ENCODE results near the gene RPL3. TPM values are rescaled to one million over a fixed set of nuclear protein-coding genes. Genes with fewer than 3 reads are reported as not detected.
"Not testable (repeated sequence)": the region's sequence is repeated elsewhere in the genome, so short reads cannot be mapped to it uniquely, and the experiment has no call there.

The RPL3 gene
- total and polyA plus RNA-seq, 2 donors (not counting 1 experiment from before 2014, with no cell fraction given) = 2,627 to 2,862 TPM

DNA sequence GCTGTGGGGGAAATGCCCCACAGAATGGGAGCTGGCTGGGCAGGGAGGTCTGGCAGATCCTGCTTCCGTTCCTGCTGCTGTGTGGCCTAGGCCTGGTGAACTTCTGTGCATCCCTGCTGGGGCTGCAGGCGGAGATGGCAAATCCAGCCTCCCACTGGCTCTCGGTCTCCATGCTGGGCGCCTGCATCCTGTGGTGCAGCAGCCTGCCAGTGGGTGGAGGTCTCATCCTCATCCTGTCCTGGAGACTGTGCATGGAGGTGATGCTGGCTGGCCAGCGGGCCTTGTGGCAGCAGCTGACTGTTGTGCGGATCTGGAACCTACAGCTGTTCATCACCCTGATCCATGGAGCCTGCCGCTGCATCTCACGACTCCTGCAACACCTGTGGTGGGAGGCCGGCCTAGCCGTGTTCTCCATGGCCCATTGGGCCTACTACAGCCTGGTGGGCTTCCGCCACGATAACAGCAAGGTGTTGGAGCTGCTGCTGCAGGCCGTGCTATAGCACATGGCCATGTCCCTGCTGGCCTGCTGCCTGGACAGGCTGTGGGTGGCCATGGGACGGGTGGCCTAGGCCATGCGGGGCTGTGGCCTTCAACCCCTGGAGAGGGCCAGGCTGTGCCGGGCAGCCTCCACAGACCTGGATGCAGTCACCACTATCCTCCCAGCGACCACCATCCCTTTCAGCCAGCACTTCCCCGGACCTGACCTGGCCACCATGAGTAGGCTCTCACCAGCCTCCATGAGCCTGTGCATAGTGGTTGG, 8.8 kb upstream of the RPL3 start:
- no peaks in the 10 kb centered on the region for H3K4me1 ChIP-seq (ENCODE audit: control insufficient read depth, extremely low read depth, insufficient read depth, low read length)

GRCh38 chr22:39325392-39325932, 6.0 kb upstream of the RPL3 start:
- H4K20me1 ChIP-seq (ENCODE audit: control insufficient read depth, extremely low read depth, insufficient read depth, low read length) = no peaks in the 10 kb centered on the region
- no peak overlapping the region for H3K9ac ChIP-seq (ENCODE audit: insufficient read depth, low read length)
- no peak overlapping the region for H3K4me3 ChIP-seq (replicated peaks in 1 of 4; ENCODE audit: control extremely low read depth in 1 of 4, insufficient read depth in 1 of 4, low read depth in 3 of 4, low read length in 4 of 4)
- no peaks in the 10 kb centered on the region for H3K36me3 ChIP-seq (ENCODE audit: control insufficient read depth, insufficient read depth, low read length)
- no peaks in the 10 kb centered on the region for H3K79me2 ChIP-seq (ENCODE audit: control insufficient read depth, insufficient read depth, low read length)
- no peak for TF ChIP-seq EZH2 (IDR thresholded peaks at IDR 0.05; ENCODE audit: low read length, missing control alignments)
- TF ChIP-seq, protein P1, sequence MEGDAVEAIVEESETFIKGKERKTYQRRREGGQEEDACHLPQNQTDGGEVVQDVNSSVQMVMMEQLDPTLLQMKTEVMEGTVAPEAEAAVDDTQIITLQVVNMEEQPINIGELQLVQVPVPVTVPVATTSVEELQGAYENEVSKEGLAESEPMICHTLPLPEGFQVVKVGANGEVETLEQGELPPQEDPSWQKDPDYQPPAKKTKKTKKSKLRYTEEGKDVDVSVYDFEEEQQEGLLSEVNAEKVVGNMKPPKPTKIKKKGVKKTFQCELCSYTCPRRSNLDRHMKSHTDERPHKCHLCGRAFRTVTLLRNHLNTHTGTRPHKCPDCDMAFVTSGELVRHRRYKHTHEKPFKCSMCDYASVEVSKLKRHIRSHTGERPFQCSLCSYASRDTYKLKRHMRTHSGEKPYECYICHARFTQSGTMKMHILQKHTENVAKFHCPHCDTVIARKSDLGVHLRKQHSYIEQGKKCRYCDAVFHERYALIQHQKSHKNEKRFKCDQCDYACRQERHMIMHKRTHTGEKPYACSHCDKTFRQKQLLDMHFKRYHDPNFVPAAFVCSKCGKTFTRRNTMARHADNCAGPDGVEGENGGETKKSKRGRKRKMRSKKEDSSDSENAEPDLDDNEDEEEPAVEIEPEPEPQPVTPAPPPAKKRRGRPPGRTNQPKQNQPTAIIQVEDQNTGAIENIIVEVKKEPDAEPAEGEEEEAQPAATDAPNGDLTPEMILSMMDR (conservative IDR thresholded peaks at IDR 0.05 in 1 of 2, IDR thresholded peaks at IDR 0.05 in 1 of 2; ENCODE audit: low read depth in 1 of 2, low read length in 2 of 2) = no peak
- no peaks in the 10 kb centered on the region for H3K27me3 ChIP-seq (ENCODE audit: control insufficient read depth, insufficient read depth, low read length)
- H3K4me1 ChIP-seq (ENCODE audit: control insufficient read depth, extremely low read depth, insufficient read depth, low read length) = peaks cover 2% of the 10 kb centered on the region
- peak overlapping the region; percentile 65 for H2AFZ ChIP-seq (ENCODE audit: low read length)
- no peaks in the 10 kb centered on the region for H3K9me3 ChIP-seq (ENCODE audit: control insufficient read depth, insufficient read depth, low read depth, low read length)
- peak in 1 of 2 donors; percentile 21 for DNase-seq (ENCODE audit: low read depth in 2 of 2)
- H3K27ac ChIP-seq (ENCODE audit: insufficient read depth, low read length) = no peak overlapping the region
- no peak overlapping the region for H3K4me2 ChIP-seq (ENCODE audit: extremely low read depth, insufficient read depth, low read length)

More for the DNA sequence above, 8.8 kb upstream of the RPL3 start:
- H4K20me1 ChIP-seq (ENCODE audit: control insufficient read depth, extremely low read depth, insufficient read depth, low read length) = no peaks in the 10 kb centered on the region
- no peaks in the 10 kb centered on the region for H3K27me3 ChIP-seq (ENCODE audit: control insufficient read depth, insufficient read depth, low read length)
- no peak for DNase-seq (ENCODE audit: low read depth in 2 of 2)
- no peaks in the 10 kb centered on the region for H3K36me3 ChIP-seq (ENCODE audit: control insufficient read depth, insufficient read depth, low read length)
- no peak overlapping the region for H3K4me3 ChIP-seq (replicated peaks in 1 of 4; ENCODE audit: control extremely low read depth in 1 of 4, insufficient read depth in 1 of 4, low read depth in 3 of 4, low read length in 4 of 4)
- no peaks in the 10 kb centered on the region for H3K9me3 ChIP-seq (ENCODE audit: control insufficient read depth, insufficient read depth, low read depth, low read length)
- no peak overlapping the region for H3K4me2 ChIP-seq (ENCODE audit: extremely low read depth, insufficient read depth, low read length)
- no peak overlapping the region for H3K27ac ChIP-seq (ENCODE audit: insufficient read depth, low read length)
- TF ChIP-seq, protein P1 (conservative IDR thresholded peaks at IDR 0.05 in 1 of 2, IDR thresholded peaks at IDR 0.05 in 1 of 2; ENCODE audit: low read depth in 1 of 2, low read length in 2 of 2) = no peak
- no peak for TF ChIP-seq EZH2 (IDR thresholded peaks at IDR 0.05; ENCODE audit: low read length, missing control alignments)
- H3K9ac ChIP-seq (ENCODE audit: insufficient read depth, low read length) = no peak overlapping the region
- H3K79me2 ChIP-seq (ENCODE audit: control insufficient read depth, insufficient read depth, low read length) = no peaks in the 10 kb centered on the region
- H2AFZ ChIP-seq (ENCODE audit: low read length) = no peak overlapping the region

DNA sequence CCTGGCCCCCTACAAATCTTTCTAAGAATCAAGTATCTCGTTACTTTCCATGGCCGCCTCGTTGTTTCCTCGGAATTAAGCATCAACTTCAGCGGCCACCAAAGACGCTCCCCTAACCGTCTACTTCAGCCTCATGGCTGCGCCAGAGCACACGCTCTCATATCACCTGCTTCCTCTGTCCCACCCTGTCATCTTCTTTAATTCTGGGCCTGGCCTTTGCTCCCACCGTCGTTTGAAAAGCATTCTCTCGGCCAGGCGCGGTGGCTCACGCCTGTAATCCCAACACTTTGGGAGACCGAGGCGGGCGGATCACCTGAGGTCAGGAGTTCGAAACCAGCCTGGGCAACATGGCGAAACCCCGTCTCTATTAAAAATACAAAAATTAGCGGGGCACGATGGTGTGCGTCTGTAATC, 1.2 kb upstream of the RPL3 start:
- H3K9me3 ChIP-seq (ENCODE audit: control insufficient read depth, insufficient read depth, low read depth, low read length); H3K27me3 ChIP-seq (ENCODE audit: control insufficient read depth, insufficient read depth, low read length); H3K4me1 ChIP-seq (ENCODE audit: control insufficient read depth, extremely low read depth, insufficient read depth, low read length); DNase-seq (ENCODE audit: low read depth in 2 of 2); H4K20me1 ChIP-seq (ENCODE audit: control insufficient read depth, extremely low read depth, insufficient read depth, low read length); H3K9ac ChIP-seq (ENCODE audit: insufficient read depth, low read length): not testable (repeated sequence)
- peaks cover 37% of the 10 kb centered on the region for H3K79me2 ChIP-seq (ENCODE audit: control insufficient read depth, insufficient read depth, low read length)
- H3K27ac ChIP-seq (ENCODE audit: insufficient read depth, low read length) = peak overlapping the region; percentile 90
- H2AFZ ChIP-seq (ENCODE audit: low read length) = peak overlapping the region; percentile 21
- H3K36me3 ChIP-seq (ENCODE audit: control insufficient read depth, insufficient read depth, low read length) = peaks cover 13% of the 10 kb centered on the region
- H3K4me2 ChIP-seq (ENCODE audit: extremely low read depth, insufficient read depth, low read length) = peak overlapping the region; percentile 49
- H3K4me3 ChIP-seq (replicated peaks in 1 of 4; ENCODE audit: control extremely low read depth in 1 of 4, insufficient read depth in 1 of 4, low read depth in 3 of 4, low read length in 4 of 4) = peak overlapping the region in 2 of 4 experiments; percentile 10 to 89

Data from fibroblast of lung (primary cell).